IMR-90 (cell line): ENCODE measurements around the gene OR2T2. TPM values are rescaled to one million over a fixed set of nuclear protein-coding genes. Genes with fewer than 3 reads are reported as not detected.
"Not testable (repeated sequence)": the region's sequence is repeated elsewhere in the genome, so short reads cannot be mapped to it uniquely, and the experiment has no call there.

Experiments used
- ATAC-seq: fragments of 200-7000 bp; cut with Tn5 transposase; 2 replicates; pipeline ENCODE4 v1.9.1; 2020; ENCODE audit warnings: low read depth, mild to moderate bottlenecking, moderate library complexity
- BruUV-seq: library from RNA; stranded (reverse); fragments of 400-500 nt; replicated peaks from 2 replicates; lab custom pipeline; 2021; lab: Mats Ljungman, UMichigan
- CTCF ChIA-PET: fragments of 300-600 bp; formaldehyde crosslinking; extraction: SDS; loops from one replicate; lab custom pipeline; 2021; ENCODE audit warnings: antibody characterized with exemption; lab: Yijun Ruan, JAX
- POLR2A ChIA-PET: fragments of 300-600 bp; sonication (Branson Sonifier 250); formaldehyde crosslinking; loops from one replicate; lab custom pipeline; 2022; ENCODE audit warnings: antibody characterized with exemption; ENCODE audit not compliant: unreplicated experiment; lab: Charles Lee
- DNase-seq: peaks from one replicate; pipeline ENCODE4 v3.0.0; 2013
- H2AFZ ChIP-seq: replicated peaks from 2 replicates; pipeline ENCODE3; 2013; ENCODE audit warnings: low read length, mild to moderate bottlenecking; ENCODE audit not compliant: poor library complexity
- H2AK5ac ChIP-seq: 2 replicates; pipeline ENCODE4 v1.6.1; 2013; ENCODE audit warnings: low read depth, low read length, inconsistent platforms
- H2AK9ac ChIP-seq: replicated peaks from 2 replicates; pipeline ENCODE3; 2013; ENCODE audit warnings: mild to moderate bottlenecking, low read depth, low read length, moderate library complexity; ENCODE audit not compliant: poor library complexity
- H2BK120ac ChIP-seq: 2 replicates; pipeline ENCODE4 v1.6.1; 2013; ENCODE audit warnings: low read depth, low read length, inconsistent platforms
- H2BK15ac ChIP-seq: 3 replicates; pipeline ENCODE4 v1.6.1; 2013; ENCODE audit warnings: low read depth, low read length, inconsistent platforms
- H2BK20ac ChIP-seq: 2 replicates; pipeline ENCODE4 v1.6.1; 2013; ENCODE audit warnings: low read depth, mild to moderate bottlenecking, inconsistent platforms, low read length, moderate library complexity
- H2BK5ac ChIP-seq: 2 replicates; pipeline ENCODE4 v1.6.1; 2013; ENCODE audit warnings: mild to moderate bottlenecking, low read depth, low read length, inconsistent platforms; ENCODE audit not compliant: poor library complexity, severe bottlenecking
- H3K14ac ChIP-seq: replicated peaks from 2 replicates; pipeline ENCODE4 v1.6.1; 2013; ENCODE audit warnings: low read depth, low read length, inconsistent platforms
- H3K18ac ChIP-seq: 2 replicates; pipeline ENCODE4 v1.6.1; 2013; ENCODE audit warnings: low read depth, low read length, control low read depth
- H3K23ac ChIP-seq: 2 replicates; pipeline ENCODE4 v1.6.1; 2013; ENCODE audit warnings: low read depth, low read length, inconsistent platforms
- H3K27ac ChIP-seq: 2 replicates; pipeline ENCODE4 v1.5.1; 2013; ENCODE audit warnings: mild to moderate bottlenecking, control low read depth, low read length; ENCODE audit not compliant: insufficient read depth
- H3K27me3 ChIP-seq: 2 replicates; pipeline ENCODE4 v1.6.1; 2013; ENCODE audit warnings: low read length; ENCODE audit not compliant: control insufficient read depth, insufficient read depth
- H3K36me3 ChIP-seq: 2 replicates; pipeline ENCODE4 v1.6.1; 2013; ENCODE audit warnings: low read length, mixed read lengths; ENCODE audit not compliant: control insufficient read depth, insufficient read depth
- H3K4ac ChIP-seq: 2 replicates; pipeline ENCODE4 v1.6.1; 2013; ENCODE audit warnings: low read depth, low read length, inconsistent platforms
- H3K4me1 ChIP-seq: 2 replicates; pipeline ENCODE4 v1.6.1; 2013; ENCODE audit warnings: low read length, mixed read lengths; ENCODE audit not compliant: control insufficient read depth, insufficient read depth
- H3K4me2 ChIP-seq: 2 replicates; pipeline ENCODE4 v1.6.1; 2013; ENCODE audit warnings: low read depth, mild to moderate bottlenecking, control low read depth, low read length, moderate library complexity
- H3K4me3 ChIP-seq: 2 replicates; pipeline ENCODE4 v1.5.1; 2013; ENCODE audit warnings: low read depth, mild to moderate bottlenecking, control low read depth, low read length, moderate library complexity; ENCODE audit not compliant: insufficient read depth
- H3K56ac ChIP-seq: 2 replicates; pipeline ENCODE4 v1.6.1; 2013; ENCODE audit warnings: low read length, inconsistent platforms; ENCODE audit not compliant: insufficient read depth; ENCODE audit errors: extremely low read depth
- H3K79me1 ChIP-seq, 2 experiments: 2 replicates each; pipeline ENCODE4 v1.6.1; 2013; ENCODE audit warnings: low read length in 2 of 2, inconsistent platforms in 1 of 2, low read depth in 1 of 2
- H3K9ac ChIP-seq: 2 replicates; pipeline ENCODE4 v1.6.1; 2013; ENCODE audit warnings: low read depth, low read length, control low read depth
- H3K9me1 ChIP-seq: 2 replicates; pipeline ENCODE4 v1.6.1; 2013; ENCODE audit warnings: low read length, inconsistent platforms; ENCODE audit not compliant: insufficient read depth
- H3K9me3 ChIP-seq: 2 replicates; pipeline ENCODE4 v1.6.1; 2013; ENCODE audit warnings: low read length; ENCODE audit not compliant: control insufficient read depth, insufficient read depth
- H4K20me1 ChIP-seq: 2 replicates; pipeline ENCODE4 v1.6.1; 2013; ENCODE audit warnings: low read length, inconsistent platforms; ENCODE audit not compliant: insufficient read depth
- H4K5ac ChIP-seq: 2 replicates; pipeline ENCODE4 v1.6.1; 2013; ENCODE audit warnings: mild to moderate bottlenecking, low read depth, low read length, control low read depth
- H4K8ac ChIP-seq, 2 experiments: 2 replicates each; pipeline ENCODE4 v1.6.1; 2013; ENCODE audit warnings: low read depth in 2 of 2, low read length in 2 of 2, control low read depth in 1 of 2, inconsistent platforms in 1 of 2
- H4K91ac ChIP-seq: 2 replicates; pipeline ENCODE4 v1.6.1; 2013; ENCODE audit warnings: low read depth, low read length, inconsistent platforms; ENCODE audit not compliant: insufficient read depth
- WGBS, 2 experiments: methylation state at CpG; one replicate each; pipeline versions ENCODE4 v1.1.5 to v1.1.7; 2013; ENCODE audit warnings: missing lambda C conversion rate in 2 of 2; ENCODE audit not compliant: insufficient read length in 1 of 2; ENCODE audit errors: extremely low coverage in 2 of 2; 5-methylcytosine and 5-hydroxymethylcytosine counted together
- dilution Hi-C: fragments of 300-500 bp; cut with HindIII; formaldehyde crosslinking; loops from one replicate; pipeline ENCODE4 v1.14.3; 2018; ENCODE audit warnings: low sequenced_read_pairs; ENCODE audit not compliant: unreplicated experiment
- in situ Hi-C: fragments of 300-500 bp; cut with MboI; formaldehyde crosslinking; loops from 3 replicates; pipeline ENCODE4 v1.14.3; 2019; ENCODE audit warnings: low sequenced_read_pairs, inconsistent platforms, mixed read lengths
- intact Hi-C: fragments of 100-400 bp; cut with micrococcal nuclease; formaldehyde crosslinking; loops from 2 replicates; pipeline ENCODE4 v1.10.0; 2022
- polyA plus RNA-seq, 3 experiments: library from polyadenylated mRNA; depleted of rRNA; stranded (reverse); fragments of >200 nt; gene quantifications; 2 replicates each; pipeline ENCODE4 v1.2.3, GENCODE V29; 2012; ENCODE audit warnings: low replicate concordance in 1 of 3
- total RNA-seq: library from RNA; depleted of rRNA; stranded (reverse); fragments of >200 nt; gene quantifications from 2 replicates; pipeline ENCODE4 v1.2.3, GENCODE V29; 2012

The OR2T2 gene
- total and polyA plus RNA-seq, 2 of the 4 experiments (the other 2 are of a cell fraction): not detected

GRCh38 chr1:248456635-248457034 is 11.2 kb downstream of the OR2T2 start:
- H3K14ac ChIP-seq, POLR2A ChIA-PET, dilution Hi-C loops, H3K23ac ChIP-seq, H3K9me3 ChIP-seq, H4K20me1 ChIP-seq, H3K27ac ChIP-seq, H3K79me1 ChIP-seq, H2BK120ac ChIP-seq, H3K36me3 ChIP-seq, H2AK9ac ChIP-seq, H3K9me1 ChIP-seq, H3K4me1 ChIP-seq, H2BK5ac ChIP-seq, H2BK15ac ChIP-seq, H3K4ac ChIP-seq, DNase-seq, ATAC-seq, H3K18ac ChIP-seq, H3K9ac ChIP-seq, H3K4me2 ChIP-seq, H2AFZ ChIP-seq, H4K91ac ChIP-seq, CTCF ChIA-PET, BruUV-seq, H2BK20ac ChIP-seq, in situ Hi-C loops, H3K27me3 ChIP-seq, H4K8ac ChIP-seq, intact Hi-C loops, H3K4me3 ChIP-seq, H2AK5ac ChIP-seq, H4K5ac ChIP-seq, H3K56ac ChIP-seq: not testable (repeated sequence)
- WGBS, 2 experiments: no CpG with 5 or more reads among the region's 2 CpGs

- in situ Hi-C loops, H3K23ac ChIP-seq, H3K4me1 ChIP-seq, H3K36me3 ChIP-seq, H3K9me1 ChIP-seq, ATAC-seq, H3K56ac ChIP-seq, H3K79me1 ChIP-seq, H2AFZ ChIP-seq, H3K4me3 ChIP-seq, intact Hi-C loops, H3K9ac ChIP-seq, H2BK5ac ChIP-seq, POLR2A ChIA-PET, H2BK15ac ChIP-seq, H3K4me2 ChIP-seq, H4K5ac ChIP-seq, H2BK120ac ChIP-seq, H3K18ac ChIP-seq, dilution Hi-C loops, CTCF ChIA-PET, H4K91ac ChIP-seq, H2AK9ac ChIP-seq, H3K27me3 ChIP-seq, H4K8ac ChIP-seq, H2AK5ac ChIP-seq, DNase-seq, H3K9me3 ChIP-seq, H4K20me1 ChIP-seq, H3K14ac ChIP-seq, H2BK20ac ChIP-seq, BruUV-seq, H3K4ac ChIP-seq, H3K27ac ChIP-seq: not testable (repeated sequence)
- no CpG with 5 or more reads among the region's 7 CpGs for WGBS, 2 experiments
These were observed 13.7 kb downstream of the OR2T2 start for GRCh38 chr1:248459117-248459516.
